ENCODE results near the gene TMEM50B. TPM values are rescaled to one million over a fixed set of nuclear protein-coding genes. Genes with fewer than 3 reads are reported as not detected.

TMEM50B gene
- total RNA-seq, 1 donor from 2014 or later, result 39.5 TPM

Other genes with a start within 250 kb of the TMEM50B start
- gene IL10RB, start 213.6 kb downstream of the TMEM50B start, total RNA-seq, result 17.2 to 19.2 TPM (median 19.1 TPM) in 3 replicates
- gene IFNAR1, start 155.0 kb downstream of the TMEM50B start, total RNA-seq, result 24.8 to 28.7 TPM (median 27.0 TPM) in 3 replicates
- 57.9 to 63.4 TPM (median 59.6 TPM) in 3 replicates for gene IFNGR2, start 76.6 kb downstream of the TMEM50B start, total RNA-seq
- gene DNAJC28, start 11.7 kb upstream of the TMEM50B start, total RNA-seq, result 2.6 to 3.1 TPM (median 2.8 TPM) in 3 replicates
- gene GART, start 62.1 kb upstream of the TMEM50B start, total RNA-seq, result 85.1 to 88.4 TPM (median 85.3 TPM) in 3 replicates
- gene SON, start 63.1 kb upstream of the TMEM50B start, total RNA-seq, result 427 to 437 TPM (median 428 TPM) in 3 replicates
- gene DONSON, start 108.7 kb upstream of the TMEM50B start, total RNA-seq, result 16.4 to 21.8 TPM (median 20.0 TPM) in 3 replicates
- gene CRYZL1, start 161.8 kb upstream of the TMEM50B start, total RNA-seq, result 63.0 to 68.3 TPM (median 65.1 TPM) in 3 replicates
- gene ITSN1, start 162.5 kb upstream of the TMEM50B start, total RNA-seq, result 66.6 to 77.5 TPM (median 74.3 TPM) in 3 replicates

All from mesothelial cell of epicardium (in vitro differentiated cells).